Activated B cell treated with CpG ODN at 0.5 μM for 24 hours (primary cell): Measurements from ENCODE around the gene OTUB2. TPM values are rescaled to one million over a fixed set of nuclear protein-coding genes. Genes with fewer than 3 reads are reported as not detected.
A peak's percentile ranks its signal among the peaks of the same experiment; 100 is the strongest.

Source experiments
- ATAC-seq: fragments of 200-7000 bp; cut with Tn5 transposase; one replicate; pipeline ENCODE4 v1.10.0; 2021; ENCODE audit warnings: low read depth, mild to moderate bottlenecking, moderate library complexity
- CTCF ChIA-PET: fragments of 350-600 bp; sonication (Branson Sonifier 250); formaldehyde crosslinking; loops from one replicate; lab custom pipeline; 2021; ENCODE audit warnings: antibody characterized with exemption; lab: Charles Lee
- POLR2A ChIA-PET: fragments of 350-600 bp; sonication (Branson Sonifier 250); formaldehyde crosslinking; loops from one replicate; lab custom pipeline; 2021; ENCODE audit warnings: antibody characterized with exemption; lab: Charles Lee
- DNase-seq: peaks from one replicate; pipeline ENCODE4 v3.0.0; 2022
- H3K27ac Mint-ChIP-seq: one replicate; pipeline ENCODE4 v1.8.0; 2020; ENCODE audit warnings: mixed read lengths
- H3K27me3 Mint-ChIP-seq: one replicate; pipeline ENCODE4 v1.8.0; 2021; ENCODE audit warnings: mixed read lengths
- H3K36me3 Mint-ChIP-seq: one replicate; pipeline ENCODE4 v1.8.0; 2021; ENCODE audit warnings: low read depth, mixed read lengths
- H3K4me1 Mint-ChIP-seq: one replicate; pipeline ENCODE4 v1.8.0; 2021; ENCODE audit warnings: mixed read lengths
- H3K4me3 Mint-ChIP-seq: one replicate; pipeline ENCODE4 v1.8.0; 2020; ENCODE audit warnings: mild to moderate bottlenecking, mixed read lengths
- H3K9me3 Mint-ChIP-seq: one replicate; pipeline ENCODE4 v1.8.0; 2020; ENCODE audit warnings: mixed read lengths
- CTCF ChIP-seq: fragments of 200-600 bp; IDR thresholded peaks from one replicate; pipeline ENCODE4 v1.8.0; 2022; ENCODE audit warnings: antibody characterized with exemption, mild to moderate bottlenecking
- intact Hi-C: fragments of 100-400 bp; cut with micrococcal nuclease; formaldehyde crosslinking; loops from one replicate; pipeline ENCODE4 v1.15.1; 2024
- total RNA-seq: library from RNA; stranded (reverse); gene quantifications from 2 replicates; pipeline ENCODE4 v1.2.3, GENCODE V29; 2022

OTUB2 gene
- total RNA-seq, 1 donor from 2014 or later = not detected

DNA sequence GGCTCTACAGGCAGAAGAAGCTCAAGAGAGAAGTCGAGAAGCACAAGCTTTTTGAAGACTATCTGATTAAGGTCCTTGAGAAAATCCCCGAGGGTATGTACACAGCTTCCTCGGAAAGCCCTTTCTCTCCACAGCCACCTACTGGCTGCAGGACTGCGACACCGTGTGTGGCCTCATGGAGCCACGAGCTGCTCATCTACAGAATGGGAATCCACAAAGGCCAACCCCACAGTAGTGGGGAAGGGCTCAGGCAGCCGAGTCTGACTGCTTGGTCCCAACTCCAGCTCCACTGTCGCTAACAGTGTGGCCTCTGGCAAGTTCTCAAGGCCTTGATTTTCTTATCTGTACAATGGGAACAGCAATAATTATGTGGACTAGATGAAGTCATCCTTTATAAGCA is 26.6 kb upstream of the OTUB2 start:
- CTCF ChIA-PET = interaction anchor here (1.2 to 11.8 kb wide), 3 partner anchors 15 to 61 kb away, joined by 3 to 307 read pairs (median 32); no protein-coding TSS in a partner anchor
- no peak overlapping the region for H3K4me3 Mint-ChIP-seq
- intact Hi-C loops = no loop called here
- no peak overlapping the region for H3K27ac Mint-ChIP-seq
- POLR2A ChIA-PET = interaction anchor here (1.4 to 3.0 kb wide), 3 partner anchors 21 to 60 kb away, joined by 7 to 18 read pairs (median 8); no protein-coding TSS in a partner anchor
- H3K4me1 Mint-ChIP-seq = no peaks in the 10 kb centered on the region
- H3K9me3 Mint-ChIP-seq = no peaks in the 10 kb centered on the region
- peaks cover 31% of the 10 kb centered on the region for H3K27me3 Mint-ChIP-seq
- ATAC-seq (no peak), DNase-seq (no peak)
- no peaks in the 10 kb centered on the region for H3K36me3 Mint-ChIP-seq
- no peak for TF ChIP-seq CTCF

DNA sequence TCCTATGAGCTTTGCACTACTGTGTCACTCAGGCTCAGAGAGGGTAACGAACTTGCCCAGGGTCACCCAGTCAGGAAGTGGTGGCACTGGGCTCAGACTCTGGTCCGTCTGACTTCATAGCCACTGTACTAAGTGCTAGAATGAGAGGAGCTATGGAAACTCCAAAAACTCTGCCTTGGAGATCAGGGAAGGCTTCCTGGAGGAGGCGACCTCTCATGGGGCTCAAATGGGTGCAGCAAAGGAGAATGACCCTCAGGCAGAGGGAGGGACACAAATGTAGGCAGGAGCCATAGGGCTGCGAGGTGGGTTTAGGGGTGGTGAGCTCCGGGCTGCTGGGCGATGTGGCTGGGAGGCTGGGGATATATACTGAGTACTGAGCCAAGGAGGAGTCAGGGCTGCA is 25.9 kb upstream of the OTUB2 start:
- no peak overlapping the region for H3K4me3 Mint-ChIP-seq
- H3K9me3 Mint-ChIP-seq = no peaks in the 10 kb centered on the region
- H3K4me1 Mint-ChIP-seq = no peaks in the 10 kb centered on the region
- no peak for DNase-seq
- no peak for ATAC-seq
- TF ChIP-seq CTCF = no peak
- peaks cover 31% of the 10 kb centered on the region for H3K27me3 Mint-ChIP-seq
- ChIA-PET POLR2A (interaction anchor here (1.4 to 3.0 kb wide), 3 partner anchors 21 to 60 kb away, joined by 7 to 18 read pairs (median 8); no protein-coding TSS in a partner anchor), CTCF (interaction anchor here (1.9 to 11.8 kb wide), 3 partner anchors 29 to 62 kb away, joined by 4 to 307 read pairs (median 32); no protein-coding TSS in a partner anchor)
- intact Hi-C loops = loop anchor here (2.0 to 5.0 kb wide), 2 partner anchors 21 to 43 kb away; no protein-coding TSS in a partner anchor
- H3K36me3 Mint-ChIP-seq = no peaks in the 10 kb centered on the region
- H3K27ac Mint-ChIP-seq = no peak overlapping the region

GRCh38 chr14:94001016-94001415 is 25.1 kb upstream of the OTUB2 start:
- Mint-ChIP-seq H3K27me3 (peaks cover 26% of the 10 kb centered on the region), H3K27ac (no peak overlapping the region), H3K4me3 (no peak overlapping the region), H3K4me1 (no peaks in the 10 kb centered on the region), H3K9me3 (no peaks in the 10 kb centered on the region), H3K36me3 (no peaks in the 10 kb centered on the region)
- intact Hi-C loops = loop anchor here (1.0 to 5.0 kb wide), 4 partner anchors 22 to 62 kb away; no protein-coding TSS in a partner anchor
- DNase-seq = no peak
- no peak for ATAC-seq
- ChIA-PET CTCF (interaction anchor here (0.8 to 11.8 kb wide), 10 partner anchors 9 to 346 kb away, joined by 3 to 307 read pairs (median 4); no protein-coding TSS in a partner anchor), POLR2A (interaction anchor here (0.7 to 3.0 kb wide), 2 partner anchors 42 to 61 kb away, joined by 3 to 18 read pairs; no protein-coding TSS in a partner anchor)
- TF ChIP-seq CTCF = no peak

- Mint-ChIP-seq H3K27ac (no peak overlapping the region), H3K4me3 (no peak overlapping the region), H3K9me3 (no peaks in the 10 kb centered on the region), H3K27me3 (peaks cover 27% of the 10 kb centered on the region), H3K4me1 (no peaks in the 10 kb centered on the region), H3K36me3 (no peaks in the 10 kb centered on the region)
- TF ChIP-seq CTCF = peak; percentile 88
- POLR2A ChIA-PET = interaction anchor here (3.0 kb wide), 1 partner anchor 62 kb away, joined by 18 read pairs; no protein-coding TSS in a partner anchor
- ATAC-seq (peak; percentile 89), DNase-seq (peak; percentile 52)
- CTCF ChIA-PET = interaction anchor here (0.8 to 11.8 kb wide), 10 partner anchors 10 to 346 kb away, joined by 3 to 307 read pairs (median 4); no protein-coding TSS in a partner anchor
- intact Hi-C loops = loop anchor here (1.0 to 5.0 kb wide), 4 partner anchors 23 to 62 kb away; no protein-coding TSS in a partner anchor
These were observed 24.4 kb upstream of the OTUB2 start for GRCh38 chr14:94001501-94002396.
